OCI-LY1 (cell line): ENCODE results near the gene LYPLA2.

Experiments used
- H2AFZ ChIP-seq: fragments of 200-600 bp; sonication (generic), shearing (Covaris generic); 2 replicates; pipeline ENCODE4 v1.6.0; 2014; ENCODE audit warnings: antibody characterized with exemption, mild to moderate bottlenecking, low read length
- H3F3A ChIP-seq: fragments of 200-600 bp; sonication (generic), shearing (Covaris generic); 2 replicates; pipeline ENCODE4 v1.6.0; 2014; ENCODE audit warnings: mild to moderate bottlenecking, antibody characterized with exemption, low read length, moderate library complexity; ENCODE audit not compliant: insufficient read depth
- H3K27ac ChIP-seq: fragments of 200-600 bp; sonication (generic); 2 replicates; pipeline ENCODE4 v1.5.1; 2014; ENCODE audit warnings: low read length, mixed run types, mild to moderate bottlenecking, low read depth; ENCODE audit not compliant: poor library complexity, severe bottlenecking
- H3K27me3 ChIP-seq: fragments of 200-600 bp; sonication (generic); 2 replicates; pipeline ENCODE4 v1.6.0; 2014; ENCODE audit warnings: antibody characterized with exemption, mild to moderate bottlenecking, low read length, moderate library complexity; ENCODE audit not compliant: insufficient read depth
- H3K36me3 ChIP-seq: fragments of 200-600 bp; sonication (generic); 2 replicates; pipeline ENCODE4 v1.6.1; 2014; ENCODE audit warnings: mild to moderate bottlenecking, antibody characterized with exemption, low read length, moderate library complexity, mixed read lengths; ENCODE audit not compliant: insufficient read depth
- H3K4me1 ChIP-seq: fragments of 200-600 bp; sonication (generic); 2 replicates; pipeline ENCODE4 v1.5.1; 2014; ENCODE audit warnings: mild to moderate bottlenecking, low read length, moderate library complexity; ENCODE audit not compliant: insufficient read depth, severe bottlenecking
- H3K4me2 ChIP-seq: fragments of 200-600 bp; sonication (generic), shearing (Covaris generic); 2 replicates; pipeline ENCODE4 v1.6.1; 2014; ENCODE audit warnings: low read length
- H3K4me3 ChIP-seq: fragments of 200-600 bp; sonication (generic); 2 replicates; pipeline ENCODE4 v1.5.1; 2014; ENCODE audit warnings: low read length, low read depth, mild to moderate bottlenecking, mixed read lengths; ENCODE audit not compliant: poor library complexity, severe bottlenecking
- H3K79me2 ChIP-seq: fragments of 200-600 bp; shearing (Covaris generic); 2 replicates; pipeline ENCODE4 v1.6.1; 2016; ENCODE audit warnings: mixed run types, low read length, mixed read lengths; ENCODE audit not compliant: insufficient read depth
- H3K9ac ChIP-seq: fragments of 200-600 bp; sonication (generic), shearing (Covaris generic); 2 replicates; pipeline ENCODE4 v1.6.1; 2014; ENCODE audit warnings: mild to moderate bottlenecking, low read length, mixed read lengths
- H3K9me2 ChIP-seq: fragments of 200-600 bp; sonication (generic), shearing (Covaris generic); 2 replicates; pipeline ENCODE4 v1.6.1; 2014; ENCODE audit warnings: low read depth, mild to moderate bottlenecking, low read length, mixed read lengths
- H3K9me3 ChIP-seq: fragments of 200-600 bp; shearing (Covaris generic); 2 replicates; pipeline ENCODE4 v1.6.1; 2014; ENCODE audit warnings: low read length, mixed read lengths
- H4K20me1 ChIP-seq: fragments of 200-600 bp; sonication (generic), shearing (Covaris generic); 2 replicates; pipeline ENCODE4 v1.6.0; 2016; ENCODE audit warnings: mild to moderate bottlenecking, low read length; ENCODE audit not compliant: insufficient read depth
- CTCF ChIP-seq: fragments of 200-600 bp; sonication (generic), shearing (Covaris generic); IDR thresholded peaks from 2 replicates; pipeline ENCODE4 v1.5.1; 2017; ENCODE audit warnings: mild to moderate bottlenecking, antibody characterized with exemption, low read length, moderate library complexity, mixed read lengths
- EZH2 ChIP-seq: fragments of 200-600 bp; sonication (generic), shearing (Covaris generic); IDR thresholded peaks from 2 replicates; pipeline ENCODE4 v1.8.0; 2017; ENCODE audit warnings: borderline replicate concordance, mixed run types, mild to moderate bottlenecking, antibody characterized with exemption, low read length, moderate library complexity, mixed read lengths

The LYPLA2 gene

GRCh38 chr1:23814016-23814415 is 23.1 kb downstream of the LYPLA2 start:
- Histone ChIP-seq H3K4me2 (no peak overlapping the region), H3F3A (no peaks in the 10 kb centered on the region), H4K20me1 (no peaks in the 10 kb centered on the region), H3K9me3 (no peaks in the 10 kb centered on the region), H2AFZ (no peak overlapping the region), H3K36me3 (peaks cover 28% of the 10 kb centered on the region; the same call in 1 of the 2 replicates), H3K27me3 (no peaks in the 10 kb centered on the region), H3K9ac (no peak overlapping the region), H3K4me3 (no peak overlapping the region), H3K4me1 (peaks cover 13% of the 10 kb centered on the region), H3K79me2 (no peaks in the 10 kb centered on the region), H3K9me2 (no peaks in the 10 kb centered on the region), H3K27ac (no peak overlapping the region)
- no peak for TF ChIP-seq CTCF
- no peak for TF ChIP-seq EZH2

DNA sequence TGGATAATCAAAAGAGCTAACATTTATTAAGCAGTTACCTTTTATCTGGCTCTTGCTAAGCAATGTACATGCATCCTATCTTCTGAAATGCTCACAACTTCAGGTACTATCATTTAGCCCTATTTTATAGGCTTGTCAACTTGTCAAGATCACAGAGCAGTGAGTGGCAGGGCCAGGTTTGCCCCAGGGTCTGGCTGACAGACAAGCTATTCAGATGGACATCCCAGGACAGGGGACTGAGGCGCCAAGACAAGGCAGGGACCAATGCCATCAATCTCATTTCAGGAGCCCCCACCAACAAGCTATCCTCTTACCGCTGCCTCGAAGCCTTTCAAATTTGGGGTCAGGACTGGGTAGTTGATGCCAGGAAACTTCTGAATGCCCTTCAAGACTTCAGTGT is 25.4 kb downstream of the LYPLA2 start:
- no peak overlapping the region for H3K27ac ChIP-seq
- H3K9me2 ChIP-seq = no peaks in the 10 kb centered on the region
- H2AFZ ChIP-seq = no peak overlapping the region
- no peaks in the 10 kb centered on the region for H3K27me3 ChIP-seq
- H3F3A ChIP-seq = no peaks in the 10 kb centered on the region
- no peak overlapping the region for H3K9ac ChIP-seq
- no peaks in the 10 kb centered on the region for H3K79me2 ChIP-seq
- no peaks in the 10 kb centered on the region for H3K4me1 ChIP-seq
- H3K9me3 ChIP-seq = no peaks in the 10 kb centered on the region
- no peak overlapping the region for H3K4me2 ChIP-seq
- no peak overlapping the region for H3K4me3 ChIP-seq
- H3K36me3 ChIP-seq = peaks cover 30% of the 10 kb centered on the region; the same call in 1 of the 2 replicates
- TF ChIP-seq EZH2 = no peak
- TF ChIP-seq CTCF = no peak
- no peaks in the 10 kb centered on the region for H4K20me1 ChIP-seq

DNA sequence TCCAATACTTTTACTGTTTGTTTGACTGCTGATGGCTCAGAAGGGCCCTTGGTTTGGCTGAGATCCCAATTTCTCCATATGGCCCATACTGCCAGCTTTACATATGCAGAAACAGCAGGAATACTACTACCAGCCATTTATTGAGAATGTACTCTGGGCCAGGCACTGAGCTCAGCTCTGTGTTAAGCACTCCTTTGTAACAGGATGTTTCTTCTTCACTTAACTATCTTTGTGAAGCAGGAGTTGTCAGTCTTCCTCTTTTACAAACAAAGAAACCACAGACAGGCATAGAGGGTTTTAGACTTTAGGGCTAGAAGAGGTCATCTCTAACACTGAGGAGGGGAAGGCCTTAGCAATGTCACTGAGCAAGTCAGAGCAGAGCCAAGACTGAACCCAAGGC is 26.0 kb downstream of the LYPLA2 start:
- H3K36me3 ChIP-seq = peaks cover 30% of the 10 kb centered on the region; the same call in 1 of the 2 replicates
- H3K9me2 ChIP-seq = no peaks in the 10 kb centered on the region
- H3K79me2 ChIP-seq = no peaks in the 10 kb centered on the region
- H3K27ac ChIP-seq = no peak overlapping the region
- no peaks in the 10 kb centered on the region; the same call in 1 of the 2 replicates for H3F3A ChIP-seq
- H3K4me2 ChIP-seq = no peak overlapping the region
- no peak overlapping the region for H3K9ac ChIP-seq
- no peak overlapping the region for H3K4me3 ChIP-seq
- no peak overlapping the region for H2AFZ ChIP-seq
- no peaks in the 10 kb centered on the region for H4K20me1 ChIP-seq
- no peak for TF ChIP-seq CTCF
- TF ChIP-seq EZH2 = no peak
- H3K9me3 ChIP-seq = no peaks in the 10 kb centered on the region
- no peaks in the 10 kb centered on the region for H3K4me1 ChIP-seq
- no peaks in the 10 kb centered on the region for H3K27me3 ChIP-seq
